Measurements from ENCODE around the gene HOXA1. TPM values are rescaled to one million over a fixed set of nuclear protein-coding genes. Genes with fewer than 3 reads are reported as not detected.

Gene HOXA1
- total RNA-seq, 4 donors from 2014 or later = 0.33 to 1.5 (median 0.60) TPM

DNA sequence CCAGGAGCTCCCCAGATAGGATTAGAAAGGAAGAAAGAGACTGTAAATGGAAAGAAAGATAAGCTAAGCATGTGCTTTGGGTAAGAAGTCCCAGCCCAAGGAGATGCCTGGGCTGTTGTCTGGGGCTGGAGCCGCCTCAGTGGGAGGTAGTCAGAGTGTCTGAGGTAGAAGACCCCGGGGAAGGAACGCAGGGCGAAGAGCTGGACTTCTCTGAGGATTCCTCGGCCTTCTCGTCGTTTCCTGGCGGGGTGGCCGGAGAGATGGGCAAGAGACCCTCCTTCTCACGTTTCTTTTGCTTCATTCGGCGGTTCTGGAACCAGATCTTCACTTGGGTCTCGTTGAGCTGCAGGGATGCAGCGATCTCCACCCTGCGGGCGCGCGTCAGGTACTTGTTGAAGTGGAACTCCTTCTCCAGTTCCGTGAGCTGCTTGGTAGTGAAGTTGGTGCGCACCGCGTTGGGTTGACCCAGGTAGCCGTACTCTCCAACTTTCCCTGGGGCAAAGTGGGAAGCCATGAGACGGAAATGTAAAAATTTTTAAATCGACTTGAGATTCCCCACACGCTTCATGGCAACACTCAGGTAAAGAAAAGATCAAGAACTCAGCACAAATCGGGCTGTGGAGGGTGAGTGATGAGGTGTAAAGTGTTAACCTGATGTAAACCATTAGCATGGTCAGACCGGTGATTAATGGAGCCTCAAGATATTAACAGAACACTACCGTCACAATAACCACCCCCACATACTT is 1.3 kb downstream of the HOXA1 start:
- TF ChIP-seq, protein P1, sequence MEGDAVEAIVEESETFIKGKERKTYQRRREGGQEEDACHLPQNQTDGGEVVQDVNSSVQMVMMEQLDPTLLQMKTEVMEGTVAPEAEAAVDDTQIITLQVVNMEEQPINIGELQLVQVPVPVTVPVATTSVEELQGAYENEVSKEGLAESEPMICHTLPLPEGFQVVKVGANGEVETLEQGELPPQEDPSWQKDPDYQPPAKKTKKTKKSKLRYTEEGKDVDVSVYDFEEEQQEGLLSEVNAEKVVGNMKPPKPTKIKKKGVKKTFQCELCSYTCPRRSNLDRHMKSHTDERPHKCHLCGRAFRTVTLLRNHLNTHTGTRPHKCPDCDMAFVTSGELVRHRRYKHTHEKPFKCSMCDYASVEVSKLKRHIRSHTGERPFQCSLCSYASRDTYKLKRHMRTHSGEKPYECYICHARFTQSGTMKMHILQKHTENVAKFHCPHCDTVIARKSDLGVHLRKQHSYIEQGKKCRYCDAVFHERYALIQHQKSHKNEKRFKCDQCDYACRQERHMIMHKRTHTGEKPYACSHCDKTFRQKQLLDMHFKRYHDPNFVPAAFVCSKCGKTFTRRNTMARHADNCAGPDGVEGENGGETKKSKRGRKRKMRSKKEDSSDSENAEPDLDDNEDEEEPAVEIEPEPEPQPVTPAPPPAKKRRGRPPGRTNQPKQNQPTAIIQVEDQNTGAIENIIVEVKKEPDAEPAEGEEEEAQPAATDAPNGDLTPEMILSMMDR (IDR thresholded peaks at IDR 0.05; ENCODE audit: low read depth) = no peak

DNA sequence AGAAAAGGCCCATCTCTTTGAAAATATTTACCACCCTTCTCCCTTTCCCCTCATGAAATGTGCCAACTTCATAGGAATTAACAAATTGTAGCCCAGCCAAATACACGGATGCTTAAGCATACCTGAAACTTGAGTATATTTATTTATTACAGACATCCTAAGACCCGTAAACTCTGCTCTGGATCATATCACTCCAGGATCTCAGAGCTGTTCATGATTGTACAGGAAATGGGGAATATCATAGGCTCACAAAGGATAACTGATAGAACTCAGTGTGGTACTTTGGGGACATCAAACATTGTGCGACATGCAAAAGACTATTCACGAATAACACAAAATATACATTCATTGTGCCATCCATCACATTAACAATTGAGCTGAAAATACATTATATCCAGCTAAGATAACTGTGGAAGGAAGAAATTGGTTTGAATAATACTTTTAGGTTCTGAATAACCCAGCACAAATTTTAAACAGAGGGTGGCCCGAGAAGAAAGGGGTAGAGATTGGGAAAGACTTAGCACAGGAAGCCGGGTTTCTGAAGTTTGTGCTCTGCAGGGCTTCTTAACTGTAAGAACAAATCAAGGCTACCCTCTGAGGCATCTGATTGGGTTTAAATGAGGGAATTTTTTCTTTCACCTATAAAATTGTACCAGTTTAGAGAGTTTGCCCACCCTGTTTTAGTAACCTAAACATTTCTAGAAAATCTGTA is 2.5 kb downstream of the HOXA1 start:
- TF ChIP-seq, protein P1 (IDR thresholded peaks at IDR 0.05; ENCODE audit: low read depth) = no peak

DNA sequence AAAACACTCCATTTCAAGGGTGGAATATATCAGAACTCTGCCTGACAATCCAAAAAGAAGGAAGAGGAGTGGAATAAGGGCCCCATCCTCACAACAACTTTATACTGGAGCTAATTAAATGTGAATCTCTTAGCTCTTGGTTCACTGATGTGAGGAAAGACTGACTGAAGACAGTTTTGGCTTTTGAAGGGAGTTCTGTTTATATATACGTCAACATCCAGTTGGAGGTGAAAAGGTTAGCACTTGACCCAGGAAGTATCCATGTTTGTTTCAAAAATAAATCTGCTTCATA is 3.0 kb downstream of the HOXA1 start:
- TF ChIP-seq, protein P1 (IDR thresholded peaks at IDR 0.05; ENCODE audit: low read depth) = no peak

DNA sequence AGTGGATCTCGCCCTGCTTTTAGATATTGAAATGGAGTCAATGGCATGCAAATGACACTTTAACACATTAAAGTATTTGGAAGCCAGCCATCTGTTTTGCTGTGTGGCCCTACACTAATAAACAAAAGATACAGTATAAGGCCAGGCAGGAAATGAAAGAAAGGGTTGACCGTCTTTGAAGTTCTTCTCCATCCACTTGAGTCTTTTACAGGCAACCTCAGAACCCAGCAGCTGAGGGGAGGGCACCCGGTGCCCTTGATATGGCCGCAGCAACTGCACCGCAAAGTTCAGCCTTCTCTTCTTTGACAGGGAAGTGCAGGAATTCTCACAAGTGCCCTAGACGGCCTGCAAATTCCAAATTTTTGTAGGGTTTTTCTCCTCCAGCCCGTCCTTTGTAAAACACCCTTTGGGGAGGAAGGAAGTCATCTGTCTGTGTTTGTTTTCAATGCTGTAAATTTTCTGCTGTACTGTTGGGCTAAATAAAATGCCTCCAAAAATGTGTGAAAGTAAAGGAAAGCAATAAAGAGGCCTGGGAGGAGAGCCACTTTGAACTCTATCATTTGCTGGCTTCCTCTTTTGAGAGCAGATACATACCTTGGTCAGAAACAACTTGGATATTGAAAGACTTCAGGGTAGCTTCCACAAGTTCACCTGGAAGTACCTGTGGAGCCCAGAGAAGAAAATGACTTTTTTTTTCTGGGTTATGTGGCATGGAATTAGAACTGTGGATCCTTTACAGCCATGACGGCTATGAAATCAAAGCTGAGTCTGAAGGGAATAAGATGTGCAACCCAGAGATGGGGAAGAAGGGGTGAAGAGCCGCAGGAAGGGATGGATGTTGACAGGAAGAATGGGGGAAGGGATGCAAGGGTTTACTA is 3.6 kb downstream of the HOXA1 start:
- TF ChIP-seq, protein P1 (IDR thresholded peaks at IDR 0.05; ENCODE audit: low read depth) = no peak

DNA sequence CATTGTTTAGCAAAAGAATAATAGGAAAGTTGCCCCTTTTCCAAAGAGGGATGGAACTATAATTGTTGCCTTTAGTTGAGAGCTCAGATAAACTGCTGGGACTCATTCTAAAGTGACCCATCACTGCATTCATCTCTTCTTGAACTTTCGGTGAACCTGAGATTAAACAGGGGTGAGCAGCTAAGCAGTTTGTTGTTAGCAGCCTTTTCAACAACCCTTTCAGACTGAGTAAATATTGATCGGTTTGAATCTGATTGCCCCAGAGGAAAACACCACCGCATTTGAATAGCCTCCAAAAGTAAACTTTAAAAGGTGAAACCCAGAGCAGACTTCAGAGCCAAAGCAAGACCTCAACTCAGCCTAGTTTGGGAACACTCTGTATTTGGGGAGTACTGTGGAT is 4.7 kb downstream of the HOXA1 start:
- TF ChIP-seq, protein P1 (IDR thresholded peaks at IDR 0.05; ENCODE audit: low read depth) = no peak

DNA sequence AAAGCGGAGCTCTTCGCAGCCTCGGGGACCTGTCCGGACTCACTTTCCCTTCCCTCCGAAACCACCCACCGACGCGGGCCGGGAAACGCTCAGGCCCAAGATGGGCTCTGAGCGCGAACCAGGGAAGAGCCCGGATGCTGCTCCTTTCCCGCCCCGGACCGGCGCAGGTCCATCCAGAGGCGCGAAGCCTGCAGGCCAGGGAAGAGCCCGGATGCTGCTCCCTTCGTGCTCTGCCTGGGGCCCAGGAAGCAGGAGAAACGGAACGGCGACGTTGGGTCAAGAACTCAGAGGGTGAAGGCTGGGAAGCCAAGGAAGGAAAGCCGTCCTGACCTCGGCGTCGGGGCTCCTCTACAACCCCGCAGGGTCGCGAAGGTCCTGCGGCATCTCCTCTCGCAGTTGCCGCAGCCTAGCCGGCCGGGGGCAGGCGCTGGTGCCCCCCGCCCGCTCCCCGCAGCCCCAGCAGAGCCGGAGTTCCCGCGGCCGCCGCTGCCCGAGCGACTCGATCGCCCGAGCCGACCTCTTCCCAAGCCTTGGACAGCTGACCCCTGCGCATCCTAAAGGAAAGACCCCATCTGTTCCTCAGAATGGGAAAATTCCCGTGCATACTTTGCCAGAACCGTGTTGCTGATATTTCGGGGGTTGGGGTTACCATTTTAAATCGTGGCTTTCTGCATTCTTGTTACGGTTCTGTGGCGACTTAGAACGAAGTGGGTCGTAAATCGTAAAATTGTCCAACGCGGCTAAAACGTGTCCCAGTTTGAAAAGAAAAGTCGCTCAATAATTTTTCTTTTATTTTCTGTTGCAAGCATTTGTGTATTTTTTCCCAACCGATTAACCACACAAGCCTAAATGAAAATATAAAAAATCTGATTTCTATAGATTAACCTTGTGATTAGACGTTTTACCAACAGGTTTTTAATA is 7.5 kb downstream of the HOXA1 start:
- TF ChIP-seq, protein P1 (IDR thresholded peaks at IDR 0.05; ENCODE audit: low read depth) = no peak

Measured in subcutaneous adipose tissue (tissue), 4 donors.